HG02588 (cell line): ENCODE measurements around the gene SMIM36.
"Not testable (repeated sequence)": the region's sequence is repeated elsewhere in the genome, so short reads cannot be mapped to it uniquely, and the experiment has no call there.

Experiments
- ATAC-seq: cut with Tn5 transposase; IDR thresholded peaks from one replicate; pipeline ENCODE4 v1.9.1; 2021; ENCODE audit warnings: mild to moderate bottlenecking, moderate library complexity; ENCODE audit not compliant: unreplicated experiment

The SMIM36 gene

GRCh38 chr17:55510986-55511721 is at the start of gene SMIM36:
Gene SMIM36 (minus strand): TSS chr17:55511452.
- ATAC-seq, result no peak

GRCh38 chr17:55555772-55556171 is 44.5 kb upstream of the SMIM36 start:
- ATAC-seq, result no peak

GRCh38 chr17:55549140-55549539 is 37.9 kb upstream of the SMIM36 start:
- ATAC-seq, result no peak

- no peak for ATAC-seq
Observed at GRCh38 chr17:55546991-55547664, 35.9 kb upstream of the SMIM36 start.

GRCh38 chr17:55546481-55546880 is 35.2 kb upstream of the SMIM36 start:
- no peak for ATAC-seq

GRCh38 chr17:55545806-55546205 is 34.6 kb upstream of the SMIM36 start:
- no peak for ATAC-seq

- no peak for ATAC-seq
Observed at GRCh38 chr17:55543709-55544108, 32.5 kb upstream of the SMIM36 start.

- ATAC-seq, result no peak
Observed at GRCh38 chr17:55540414-55541091, 29.3 kb upstream of the SMIM36 start.

GRCh38 chr17:55536205-55536604 is 25.0 kb upstream of the SMIM36 start:
- no peak for ATAC-seq

- ATAC-seq, result no peak
Observed at GRCh38 chr17:55533608-55534007, 22.4 kb upstream of the SMIM36 start.

GRCh38 chr17:55532670-55533069 is 21.4 kb upstream of the SMIM36 start:
- no peak for ATAC-seq

- ATAC-seq, result no peak
Observed at GRCh38 chr17:55531053-55531728, 19.9 kb upstream of the SMIM36 start.

GRCh38 chr17:55530064-55530463 is 18.8 kb upstream of the SMIM36 start:
- ATAC-seq, result no peak

- no peak for ATAC-seq
Observed at GRCh38 chr17:55527540-55528118, 16.4 kb upstream of the SMIM36 start.

GRCh38 chr17:55524440-55525220 is 13.4 kb upstream of the SMIM36 start:
- ATAC-seq, result peak; percentile 56

GRCh38 chr17:55523032-55523431 is 11.8 kb upstream of the SMIM36 start:
- not testable (repeated sequence) for ATAC-seq

GRCh38 chr17:55521186-55521585 is 9.9 kb upstream of the SMIM36 start:
- ATAC-seq, result no peak

- ATAC-seq, result no peak
Observed at GRCh38 chr17:55520402-55520801, 9.2 kb upstream of the SMIM36 start.

- ATAC-seq, result no peak
Observed at GRCh38 chr17:55518510-55518909, 7.3 kb upstream of the SMIM36 start.

- ATAC-seq, result no peak
Observed at GRCh38 chr17:55513885-55514590, 2.8 kb upstream of the SMIM36 start.
